Kidney (tissue), 14 donors: ENCODE measurements around the gene SNRNP48. TPM values are rescaled to one million over a fixed set of nuclear protein-coding genes. Genes with fewer than 3 reads are reported as not detected.

Experiments
- DNase-seq, 5 donors: peaks; one replicate each; pipeline ENCODE4 v3.0.0-alpha.2; 2013 to 2020
- FAIRE-seq: peaks from 2 replicates; lab custom pipeline; 2012; peaks lifted over from hg19 to GRCh38; lab: Jason Lieb, UNC
- H3K27ac ChIP-seq, 2 donors: one replicate each; pipeline ENCODE4 v1.7.0; 2013; ENCODE audit warnings: low read depth in 2 of 2, low read length in 2 of 2, inconsistent platforms in 1 of 2
- H3K27me3 ChIP-seq: one replicate; pipeline ENCODE4 v1.7.1; 2013; ENCODE audit warnings: low read length, inconsistent platforms; ENCODE audit not compliant: control insufficient read depth, insufficient read depth
- H3K36me3 ChIP-seq, 3 donors: one replicate each; pipeline versions ENCODE4 v1.7.0 to v1.7.1; 2013; ENCODE audit warnings: low read length in 3 of 3, control low read depth in 1 of 3, inconsistent platforms in 1 of 3; ENCODE audit not compliant: insufficient read depth in 3 of 3, control insufficient read depth in 2 of 3
- H3K4me1 ChIP-seq, 3 donors: one replicate each; pipeline versions ENCODE4 v1.7.0 to v1.7.1; 2013; ENCODE audit warnings: low read length in 3 of 3, inconsistent platforms in 1 of 3, low read depth in 1 of 3; ENCODE audit not compliant: control insufficient read depth in 2 of 3, insufficient read depth in 2 of 3
- H3K4me3 ChIP-seq, 3 donors: one replicate each; pipeline versions ENCODE4 v1.7.0 to v1.8.1; 2013; ENCODE audit warnings: low read length in 3 of 3, control low read depth in 1 of 3, inconsistent platforms in 1 of 3
- H3K9ac ChIP-seq, 3 donors: one replicate each; pipeline versions ENCODE4 v1.7.0 to v1.7.1; 2013; ENCODE audit warnings: low read length in 3 of 3, control low read depth in 1 of 3, inconsistent platforms in 1 of 3
- H3K9me3 ChIP-seq, 3 donors: one replicate each; pipeline versions ENCODE4 v1.7.0 to v1.7.1; 2013; ENCODE audit warnings: low read length in 3 of 3, control low read depth in 1 of 3, inconsistent platforms in 1 of 3; ENCODE audit not compliant: control insufficient read depth in 2 of 3, insufficient read depth in 1 of 3
- intact Hi-C: fragments of 100-400 bp; cut with DNase I; formaldehyde crosslinking; loops from one replicate; pipeline ENCODE4 v1.11.1; 2022
- polyA plus RNA-seq: library from polyadenylated mRNA; stranded (reverse); fragments of 350-450 nt; fragmentation: Illumina TruSeq; extraction: RNeasy Lipid Tissue Mini Kit (QIAGEN cat#74804); gene quantifications from one replicate; pipeline ENCODE4 v1.2.3, GENCODE V29; 2014; ENCODE audit warnings: low read depth, low replicate concordance; ENCODE audit not compliant: insufficient read depth
- total RNA-seq: library from RNA; stranded (reverse); fragmentation: NEBNext Ultra II Directional; extraction: Animal tissue kit (Norgen Biotek cat#: 25700); gene quantifications from one replicate; pipeline ENCODE4 v1.2.1, GENCODE V29; 2021
- TF ChIP-seq, protein P1 (sequence below): IDR thresholded peaks from 3 replicates; pipeline ENCODE4 v1.5.1; 2012; ENCODE audit warnings: mild to moderate bottlenecking, moderate library complexity, borderline replicate concordance; ENCODE audit not compliant: insufficient read depth; ENCODE audit errors: extremely low read depth
- donor health status: control.
- donor health status: control.
- donor health status: control.
- donor health status: control.
- donor health status: control.
- donor health status: DM: yes; HTN: yes; CAD: no.
- donor health status: Normal renal cell carcinoma (clear cell type).

Gene SNRNP48
- total and polyA plus RNA-seq, 2 donors from 2014 or later, result 5.2 to 12.1 TPM

- H3K4me3 ChIP-seq, result no peak overlapping the region
- TF ChIP-seq, protein P1, sequence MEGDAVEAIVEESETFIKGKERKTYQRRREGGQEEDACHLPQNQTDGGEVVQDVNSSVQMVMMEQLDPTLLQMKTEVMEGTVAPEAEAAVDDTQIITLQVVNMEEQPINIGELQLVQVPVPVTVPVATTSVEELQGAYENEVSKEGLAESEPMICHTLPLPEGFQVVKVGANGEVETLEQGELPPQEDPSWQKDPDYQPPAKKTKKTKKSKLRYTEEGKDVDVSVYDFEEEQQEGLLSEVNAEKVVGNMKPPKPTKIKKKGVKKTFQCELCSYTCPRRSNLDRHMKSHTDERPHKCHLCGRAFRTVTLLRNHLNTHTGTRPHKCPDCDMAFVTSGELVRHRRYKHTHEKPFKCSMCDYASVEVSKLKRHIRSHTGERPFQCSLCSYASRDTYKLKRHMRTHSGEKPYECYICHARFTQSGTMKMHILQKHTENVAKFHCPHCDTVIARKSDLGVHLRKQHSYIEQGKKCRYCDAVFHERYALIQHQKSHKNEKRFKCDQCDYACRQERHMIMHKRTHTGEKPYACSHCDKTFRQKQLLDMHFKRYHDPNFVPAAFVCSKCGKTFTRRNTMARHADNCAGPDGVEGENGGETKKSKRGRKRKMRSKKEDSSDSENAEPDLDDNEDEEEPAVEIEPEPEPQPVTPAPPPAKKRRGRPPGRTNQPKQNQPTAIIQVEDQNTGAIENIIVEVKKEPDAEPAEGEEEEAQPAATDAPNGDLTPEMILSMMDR, result no peak
- H3K9me3 ChIP-seq, result no peaks in the 10 kb centered on the region
- DNase-seq (no peak), FAIRE-seq (no peak)
- no peaks in the 10 kb centered on the region for H3K27me3 ChIP-seq
- intact Hi-C loops, result no loop called here
- no peaks in the 10 kb centered on the region for H3K36me3 ChIP-seq
- no peaks in the 10 kb centered on the region for H3K4me1 ChIP-seq
- no peak overlapping the region for H3K27ac ChIP-seq
- H3K9ac ChIP-seq, result no peak overlapping the region
Observed at GRCh38 chr6:7642791-7643190, 52.8 kb downstream of the SNRNP48 start.

- Histone ChIP-seq H3K27ac (no peak overlapping the region), H3K4me3 (no peak overlapping the region), H3K9me3 (no peaks in the 10 kb centered on the region), H3K36me3 (no peaks in the 10 kb centered on the region), H3K27me3 (no peaks in the 10 kb centered on the region), H3K9ac (no peak overlapping the region), H3K4me1 (no peaks in the 10 kb centered on the region)
- DNase-seq (no peak), FAIRE-seq (no peak)
- intact Hi-C loops, result no loop called here
- TF ChIP-seq, protein P1, result no peak
Observed at GRCh38 chr6:7644417-7644816, 54.4 kb downstream of the SNRNP48 start.

- Histone ChIP-seq H3K9ac (no peak overlapping the region), H3K4me1 (no peaks in the 10 kb centered on the region), H3K27ac (no peak overlapping the region), H3K36me3 (no peaks in the 10 kb centered on the region), H3K27me3 (no peaks in the 10 kb centered on the region), H3K4me3 (no peak overlapping the region), H3K9me3 (no peaks in the 10 kb centered on the region)
- intact Hi-C loops, result no loop called here
- TF ChIP-seq, protein P1, result no peak
- DNase-seq, result no peak
- FAIRE-seq, result no peak
Observed at GRCh38 chr6:7646394-7646793, 56.4 kb downstream of the SNRNP48 start.

DNA sequence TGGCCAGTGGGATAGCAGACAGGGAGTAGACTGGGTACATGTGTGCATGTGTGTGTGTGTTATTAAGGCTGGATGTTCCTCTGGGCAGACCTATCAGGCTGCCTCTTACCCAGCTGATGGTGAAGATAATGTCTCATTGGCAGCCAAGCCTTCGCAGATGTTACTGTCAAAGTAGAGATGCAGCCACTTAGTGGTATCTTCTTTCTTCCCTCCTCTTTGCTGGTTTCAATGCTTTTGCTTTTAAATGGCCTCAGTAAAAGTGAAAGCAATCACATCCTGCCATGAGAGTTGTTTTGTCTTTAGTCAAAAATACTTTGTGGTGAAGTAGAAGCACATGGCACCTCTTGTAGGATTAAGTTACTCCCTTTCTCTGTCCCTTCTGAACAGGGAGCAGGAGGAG is 57.5 kb downstream of the SNRNP48 start:
- no peaks in the 10 kb centered on the region for H3K4me1 ChIP-seq

More for the DNA sequence above, 57.5 kb downstream of the SNRNP48 start:
- DNase-seq (no peak), FAIRE-seq (no peak)
- intact Hi-C loops, result no loop called here
- Histone ChIP-seq H3K9ac (no peak overlapping the region), H3K27me3 (no peaks in the 10 kb centered on the region), H3K9me3 (no peaks in the 10 kb centered on the region), H3K4me3 (no peak overlapping the region), H3K27ac (no peak overlapping the region), H3K36me3 (no peaks in the 10 kb centered on the region)
- TF ChIP-seq, protein P1, result no peak
